GM12892 (cell line): ENCODE results near the gene CHPF2.

Experiments
- DNase-seq: peaks from one replicate; pipeline ENCODE4 v3.0.0; 2011; ENCODE audit not compliant: insufficient read length
- FAIRE-seq: peaks from 2 replicates; lab custom pipeline; 2011; peaks lifted over from hg19 to GRCh38; lab: Jason Lieb, UNC
- POLR2A ChIP-seq: IDR thresholded peaks from 2 replicates; pipeline ENCODE4 v1.6.1; 2011; ENCODE audit warnings: low read depth, low read length, control low read depth
- POLR2AphosphoS5 ChIP-seq: IDR thresholded peaks from 2 replicates; pipeline ENCODE4 v1.6.1; 2011; ENCODE audit warnings: low read depth, low read length, control low read depth
- TAF1 ChIP-seq: IDR thresholded peaks from 2 replicates; pipeline ENCODE4 v1.6.1; 2011; ENCODE audit warnings: low read depth, mild to moderate bottlenecking, control low read depth, low read length, borderline replicate concordance

The CHPF2 gene

DNA sequence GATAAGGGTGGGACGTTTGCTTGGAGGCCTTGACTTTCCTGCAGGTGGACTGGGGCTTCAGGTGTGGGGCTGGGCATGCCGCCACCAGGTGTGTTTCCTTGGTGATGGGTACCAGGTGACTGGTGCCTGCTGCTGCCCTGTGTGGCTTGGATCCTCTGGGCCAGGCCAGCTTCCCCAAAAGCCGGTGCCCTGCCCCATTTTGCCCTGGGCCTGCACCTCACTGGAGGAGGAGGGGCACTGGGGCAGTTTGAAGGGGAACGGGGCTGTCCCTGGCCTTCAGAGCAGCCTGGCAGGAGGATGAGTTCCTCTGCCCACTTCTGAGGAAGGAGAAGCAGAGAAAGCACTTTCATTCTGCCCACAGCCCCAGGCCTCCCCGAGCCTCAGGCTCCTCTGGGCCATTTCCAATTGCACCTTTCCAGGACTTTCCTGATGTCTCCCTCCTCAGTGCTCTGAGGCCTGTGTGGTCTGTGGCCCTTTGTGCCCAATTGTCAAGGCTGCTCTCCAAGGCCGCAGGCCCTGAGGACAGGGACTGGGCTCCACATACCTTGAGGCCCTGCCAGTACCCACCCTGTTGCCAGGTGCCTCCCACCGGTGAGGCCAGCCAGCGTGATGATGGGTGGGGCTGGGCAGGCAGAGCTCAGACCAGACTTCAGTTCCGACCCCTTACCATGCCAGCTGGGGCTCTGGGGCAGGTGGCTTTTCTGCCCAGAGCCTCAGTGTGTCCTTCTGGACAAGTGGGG, 41.5 kb downstream of the CHPF2 start:
- TF ChIP-seq POLR2AphosphoS5 (no peak), TAF1 (no peak), POLR2A (no peak)
- FAIRE-seq (no peak), DNase-seq (no peak)

GRCh38 chr7:151274396-151274795, 42.1 kb downstream of the CHPF2 start:
- no peak for FAIRE-seq
- TF ChIP-seq POLR2AphosphoS5, result no peak
- DNase-seq, result no peak

GRCh38 chr7:151274936-151275812, 42.9 kb downstream of the CHPF2 start:
- no peak for FAIRE-seq

GRCh38 chr7:151275813-151276577, 43.7 kb downstream of the CHPF2 start:
- DNase-seq (no peak), FAIRE-seq (no peak)
- TF ChIP-seq POLR2A (no peak), TAF1 (no peak), POLR2AphosphoS5 (no peak)

More at GRCh38 chr7:151274936-151275812, 42.9 kb downstream of the CHPF2 start:
- no peak for DNase-seq
- TF ChIP-seq TAF1, result no peak
- TF ChIP-seq POLR2AphosphoS5, result no peak
- no peak for TF ChIP-seq POLR2A

DNA sequence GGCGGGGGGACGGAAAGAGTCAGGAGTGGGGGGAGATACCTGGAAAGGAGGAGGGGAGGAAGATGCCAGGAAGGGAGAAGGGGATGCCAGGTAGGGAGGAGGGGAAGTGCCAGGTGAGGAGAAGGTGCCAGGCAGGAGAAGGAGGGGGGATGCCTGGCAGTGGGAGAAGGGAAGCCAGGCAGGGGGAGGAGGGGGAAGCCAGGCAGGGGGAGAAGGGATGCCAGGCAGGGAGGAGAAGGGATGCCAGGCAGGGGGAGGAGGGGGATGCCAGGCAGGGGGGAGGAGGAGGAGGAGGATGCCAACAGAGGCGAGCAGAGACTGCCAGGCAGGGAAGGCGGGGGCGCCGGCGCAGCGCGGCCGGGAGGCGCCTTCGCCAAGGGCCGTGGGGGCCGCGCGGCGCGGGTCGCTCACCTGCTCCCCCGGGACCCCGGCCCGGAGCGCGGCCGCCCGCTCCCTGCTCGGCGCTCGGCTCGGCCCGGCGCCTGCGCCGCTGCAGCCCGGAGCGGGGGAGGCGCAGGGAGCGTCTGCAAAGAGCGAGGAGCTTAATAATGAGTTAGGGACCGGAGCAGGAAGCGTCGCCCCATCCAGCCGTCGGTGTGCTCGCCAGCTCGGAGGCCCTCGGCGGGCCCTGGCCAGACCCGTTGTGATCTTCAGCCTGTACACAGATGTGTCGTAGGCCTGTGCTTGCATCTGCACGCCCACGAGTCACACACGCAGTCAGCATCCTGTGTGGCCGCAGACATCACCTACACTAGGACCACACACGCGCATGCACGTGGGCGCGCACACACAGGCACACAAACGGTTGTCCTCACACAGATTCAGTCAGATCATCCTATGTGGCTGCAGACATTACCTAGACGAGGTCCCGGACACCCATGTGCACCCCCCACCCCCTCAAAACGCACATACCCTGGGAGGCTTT, 44.6 kb downstream of the CHPF2 start:
- TF ChIP-seq POLR2A (no peak), TAF1 (no peak), POLR2AphosphoS5 (no peak)
- DNase-seq (peak; percentile 77), FAIRE-seq (peak; percentile 46)

- FAIRE-seq (no peak), DNase-seq (no peak)
- no peak for TF ChIP-seq TAF1
- TF ChIP-seq POLR2AphosphoS5, result no peak
- TF ChIP-seq POLR2A, result no peak
Measured at GRCh38 chr7:151277631-151278030, 45.3 kb downstream of the CHPF2 start.

DNA sequence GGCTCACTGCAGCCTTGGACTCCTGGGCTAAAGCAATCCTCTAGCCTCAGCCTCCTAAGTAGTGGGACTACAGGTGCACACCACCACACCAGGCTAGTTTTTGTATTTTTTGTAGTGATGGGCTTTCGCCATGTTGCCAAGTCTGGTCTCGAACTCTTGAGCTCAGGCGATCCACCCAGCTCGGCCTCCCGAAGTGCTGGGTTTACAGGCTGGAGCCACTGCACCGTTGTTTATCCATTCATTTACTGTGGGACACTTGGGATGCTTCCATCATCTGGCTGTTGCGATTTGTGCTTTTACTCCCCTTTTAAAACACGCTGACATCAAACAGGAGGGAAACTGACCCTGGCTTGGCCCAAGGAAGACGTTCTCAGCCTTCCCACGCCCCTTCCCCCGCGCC, 46.7 kb downstream of the CHPF2 start:
- DNase-seq (no peak), FAIRE-seq (no peak)
- TF ChIP-seq POLR2AphosphoS5 (no peak), POLR2A (no peak), TAF1 (no peak)

GRCh38 chr7:151279868-151280267, 47.6 kb downstream of the CHPF2 start:
- DNase-seq, result no peak
- TF ChIP-seq TAF1, result no peak
- FAIRE-seq, result no peak

- FAIRE-seq (no peak), DNase-seq (no peak)
- TF ChIP-seq POLR2A (no peak), POLR2AphosphoS5 (no peak), TAF1 (no peak)
Measured at GRCh38 chr7:151280388-151281019, 48.2 kb downstream of the CHPF2 start.

- FAIRE-seq, result no peak
- DNase-seq, result no peak
- TF ChIP-seq POLR2A (no peak), TAF1 (no peak)
Measured at GRCh38 chr7:151281686-151282085, 49.4 kb downstream of the CHPF2 start.

GRCh38 chr7:151282111-151282510, 49.8 kb downstream of the CHPF2 start:
- no peak for FAIRE-seq
- TF ChIP-seq TAF1, result no peak
- no peak for TF ChIP-seq POLR2A
- no peak for TF ChIP-seq POLR2AphosphoS5

More at GRCh38 chr7:151282111-151282510, 49.8 kb downstream of the CHPF2 start:
- no peak for DNase-seq
